Suppressor macrophage treated with lipopolysaccharide for 4 hours (primary cell): Measurements from ENCODE around the gene ITPKA.
A peak's percentile ranks its signal among the peaks of the same experiment; 100 is the strongest.

ENCODE experiments used
- DNase-seq: peaks from one replicate; pipeline ENCODE4 v3.0.0-alpha.2; 2020

ITPKA gene

GRCh38 chr15:41511899-41512369 is 18.3 kb downstream of the ITPKA start:
- no peak for DNase-seq

DNA sequence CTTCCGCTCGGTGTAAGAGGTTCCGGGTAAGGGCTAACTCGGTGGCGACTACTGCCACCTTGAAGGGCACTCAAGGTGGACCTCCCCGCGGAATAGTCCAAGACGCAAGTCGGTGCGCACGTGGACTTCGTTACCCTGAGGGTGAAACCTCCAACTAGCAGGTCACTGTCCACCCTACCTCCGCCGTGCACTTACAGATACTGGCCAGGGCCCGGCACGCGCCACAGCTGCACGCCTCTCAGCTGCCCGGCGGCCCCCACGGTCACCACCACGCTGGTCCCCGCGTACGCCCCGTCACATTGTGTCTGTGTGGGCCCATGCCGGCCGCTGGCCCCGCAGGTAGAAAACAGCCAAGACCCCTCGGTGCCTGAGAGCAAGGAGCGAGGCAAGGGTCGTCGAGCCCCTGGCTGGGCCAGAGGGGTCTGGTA is 18.9 kb downstream of the ITPKA start:
- DNase-seq: no peak

DNA sequence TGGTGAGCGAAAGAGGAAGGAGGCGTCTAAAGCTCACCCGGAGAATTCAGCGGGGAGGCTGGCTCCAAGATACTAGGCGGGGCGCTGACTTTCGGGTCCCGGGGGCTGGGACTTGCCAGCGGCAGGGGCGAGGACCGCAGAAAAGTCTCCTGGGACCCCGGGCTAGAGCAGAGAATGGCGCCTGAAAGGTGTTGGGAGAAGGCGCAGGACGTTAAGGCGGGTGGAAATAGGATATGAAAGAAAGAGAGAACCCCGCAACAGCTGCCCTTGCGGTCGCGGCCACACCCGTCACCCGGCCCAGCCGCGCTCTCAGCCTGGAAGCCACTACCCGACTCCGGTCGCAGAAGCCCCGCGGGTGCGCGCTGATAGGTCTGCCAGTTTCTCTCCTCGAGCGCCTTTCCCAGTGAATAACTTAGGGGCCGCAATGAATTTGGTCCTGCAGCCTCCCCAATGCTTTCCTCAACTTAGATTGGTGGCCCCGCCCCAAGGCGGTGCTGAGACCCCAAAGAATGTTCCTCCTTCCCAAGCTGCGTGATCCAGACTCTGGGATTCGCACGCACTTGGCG is 19.3 kb downstream of the ITPKA start:
- DNase-seq: no peak

DNA sequence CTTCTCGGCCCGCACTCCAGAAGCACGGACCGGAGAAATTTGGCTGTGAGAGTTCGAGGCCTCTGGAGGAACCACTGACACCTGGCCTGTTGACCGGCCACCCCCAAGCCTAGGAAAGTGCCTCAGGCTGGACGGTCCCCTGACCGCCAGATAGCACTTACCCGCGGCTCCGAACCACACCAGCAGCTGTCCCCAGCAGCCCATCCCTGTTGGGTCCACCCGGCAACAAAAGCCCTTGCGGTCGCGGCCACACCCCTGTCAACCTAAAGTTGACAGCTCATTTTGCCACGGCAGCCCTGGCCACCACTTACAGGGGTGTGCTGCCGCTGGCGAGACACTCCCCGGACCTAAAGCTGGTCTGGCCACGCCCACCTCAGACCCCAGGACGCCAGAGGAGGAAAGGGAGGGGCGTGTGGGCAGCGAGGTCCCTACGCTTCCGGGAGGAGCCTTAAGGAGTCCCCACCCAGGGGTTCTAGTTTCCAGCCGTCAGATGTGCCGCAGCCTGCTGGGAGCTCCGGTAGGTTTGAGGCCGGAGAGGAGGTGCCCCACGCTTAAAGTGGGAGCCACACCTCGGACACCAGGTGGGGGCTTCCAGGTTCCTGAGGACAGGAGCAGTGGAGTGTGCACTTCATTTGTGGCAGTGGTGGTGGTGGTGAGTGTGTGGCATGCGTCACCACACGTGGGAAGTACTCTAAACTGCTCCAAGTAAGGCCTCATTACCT is 20.0 kb downstream of the ITPKA start, which contains the start of gene LTK:
TSS of gene LTK (minus strand) at position 322 of the 722 bp plus-strand sequence. CDS start at position 204, 118 bp downstream.
- no peak for DNase-seq

GRCh38 chr15:41517895-41518449 is 24.3 kb downstream of the ITPKA start:
- no peak for DNase-seq

- DNase-seq: no peak
These were observed 27.0 kb downstream of the ITPKA start for GRCh38 chr15:41520636-41521035.

DNA sequence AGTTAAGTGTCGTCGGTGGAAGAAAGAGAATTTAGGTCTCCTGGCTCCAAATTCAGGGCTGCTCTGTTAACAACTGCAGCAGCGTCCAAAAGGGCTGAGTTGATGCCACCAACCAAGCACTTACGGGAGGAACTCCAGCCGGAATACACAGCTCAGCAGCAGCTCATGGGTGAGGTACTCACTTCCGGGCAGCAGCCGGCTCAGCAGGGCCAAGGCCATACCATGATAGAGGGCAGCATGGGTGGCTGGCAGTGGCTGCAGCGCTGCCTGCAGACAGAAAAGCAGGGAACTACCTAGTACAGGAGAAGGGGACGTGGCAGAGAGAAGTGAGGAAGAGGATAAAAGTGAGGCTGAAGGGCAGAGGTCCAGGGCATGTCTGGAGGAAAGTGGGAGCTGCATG is 27.9 kb downstream of the ITPKA start:
- DNase-seq: no peak

- no peak for DNase-seq
These were observed 29.4 kb downstream of the ITPKA start for GRCh38 chr15:41523097-41523496.

DNA sequence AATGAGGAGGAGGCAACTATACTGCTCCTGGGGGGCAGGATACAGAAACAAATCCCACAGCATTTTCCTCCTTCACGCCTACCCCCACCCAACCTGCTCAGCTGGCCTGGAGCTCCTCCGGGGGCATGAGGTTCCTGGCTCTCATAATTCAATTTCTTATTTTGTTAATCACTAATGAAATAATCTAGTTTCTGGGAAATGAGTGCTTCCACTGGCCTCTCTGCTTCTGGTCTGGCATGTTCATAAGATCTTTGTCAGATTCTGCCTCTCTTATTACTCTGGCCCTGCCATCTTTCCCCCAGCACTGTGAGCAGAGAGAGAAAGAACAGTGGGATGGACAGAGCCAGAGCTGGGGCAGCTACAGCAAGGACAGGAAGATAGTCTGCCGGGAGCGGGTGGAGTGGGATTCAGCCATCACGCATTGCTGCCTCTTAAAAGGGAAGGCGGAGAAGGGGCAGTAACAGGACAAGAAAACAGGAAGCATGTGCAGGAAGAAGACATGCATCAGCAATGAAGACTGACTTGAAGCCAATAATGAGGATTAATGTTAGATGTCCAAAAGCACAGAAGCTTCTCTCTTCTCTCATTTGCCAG is 36.8 kb downstream of the ITPKA start:
- no peak for DNase-seq

GRCh38 chr15:41535544-41535943 is 41.9 kb downstream of the ITPKA start:
- DNase-seq: no peak

- DNase-seq: no peak
These were observed 43.2 kb downstream of the ITPKA start for GRCh38 chr15:41536866-41537265.

- DNase-seq: no peak
These were observed 49.8 kb downstream of the ITPKA start for GRCh38 chr15:41543521-41543870.

DNA sequence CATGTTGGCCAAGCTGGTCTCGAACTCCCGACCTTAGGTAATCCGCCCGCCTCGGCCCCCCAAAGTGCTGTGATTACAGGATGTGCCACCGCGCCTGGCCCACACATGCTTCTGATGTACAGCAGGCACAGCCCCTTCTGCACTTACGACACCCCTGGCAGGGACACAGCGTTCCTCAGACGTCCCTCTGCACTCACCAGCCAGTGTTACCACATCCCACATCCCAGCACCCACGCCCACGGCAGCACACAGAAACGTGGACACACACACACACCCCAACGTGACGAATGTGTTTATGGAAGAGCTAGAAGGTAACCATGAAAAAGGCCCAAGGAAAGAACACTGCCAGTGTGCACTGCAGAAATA is 51.0 kb downstream of the ITPKA start:
- DNase-seq: peak; percentile 32

- no peak for DNase-seq
These were observed 51.5 kb downstream of the ITPKA start for GRCh38 chr15:41545218-41545617.

DNA sequence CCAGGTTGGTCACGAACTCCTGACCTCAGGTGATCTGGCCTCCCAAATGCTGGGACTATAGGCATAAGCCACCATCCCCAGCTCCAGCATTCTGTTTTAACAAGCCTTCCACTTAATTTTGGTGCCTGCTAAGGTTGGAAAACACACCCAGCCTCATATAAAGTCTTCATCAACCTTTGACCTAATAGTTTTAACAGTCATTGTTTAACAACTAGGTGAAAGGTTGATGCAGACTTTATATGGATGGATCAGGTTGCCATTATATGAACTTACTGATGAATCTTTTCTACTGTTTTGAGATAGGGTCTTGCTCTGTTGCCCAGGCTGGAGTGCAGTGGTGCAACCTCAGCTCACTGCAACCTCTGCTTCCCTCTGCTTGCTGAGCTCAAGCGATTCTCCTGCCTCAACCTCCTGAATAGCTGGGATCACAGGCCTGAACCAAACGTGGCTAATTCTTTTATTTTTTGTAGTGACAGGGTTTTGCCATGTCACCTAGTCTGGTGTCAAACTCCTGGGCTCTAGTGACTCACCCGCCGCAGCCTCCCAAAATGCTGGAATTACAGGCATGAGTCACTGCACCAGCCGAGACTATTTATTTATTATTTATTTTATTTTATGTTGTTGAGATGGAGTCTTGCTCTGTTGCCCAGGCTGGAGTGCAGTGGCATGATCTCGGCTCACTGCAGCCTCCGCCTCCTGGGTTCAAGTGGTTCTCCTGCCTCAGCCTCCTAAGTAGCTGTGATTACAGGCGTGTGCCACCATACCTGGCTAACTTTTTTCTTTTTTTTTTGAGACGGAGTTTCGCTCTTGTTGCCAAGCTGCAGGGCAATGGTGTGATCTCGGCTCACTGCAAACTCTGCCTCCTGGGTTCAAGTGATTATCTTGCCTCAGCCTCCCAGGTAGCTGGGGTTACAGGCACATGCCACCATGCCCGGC is 53.4 kb downstream of the ITPKA start:
- DNase-seq: no peak

- DNase-seq: no peak
These were observed 56.5 kb downstream of the ITPKA start for GRCh38 chr15:41550066-41550775.
